HG03196 (cell line): ENCODE data around the gene CCR6.
"Not testable (repeated sequence)": the region's sequence is repeated elsewhere in the genome, so short reads cannot be mapped to it uniquely, and the experiment has no call there.

Source experiments
- ATAC-seq: cut with Tn5 transposase; IDR thresholded peaks from one replicate; pipeline ENCODE4 v1.9.1; 2021; ENCODE audit not compliant: unreplicated experiment

Gene CCR6

DNA sequence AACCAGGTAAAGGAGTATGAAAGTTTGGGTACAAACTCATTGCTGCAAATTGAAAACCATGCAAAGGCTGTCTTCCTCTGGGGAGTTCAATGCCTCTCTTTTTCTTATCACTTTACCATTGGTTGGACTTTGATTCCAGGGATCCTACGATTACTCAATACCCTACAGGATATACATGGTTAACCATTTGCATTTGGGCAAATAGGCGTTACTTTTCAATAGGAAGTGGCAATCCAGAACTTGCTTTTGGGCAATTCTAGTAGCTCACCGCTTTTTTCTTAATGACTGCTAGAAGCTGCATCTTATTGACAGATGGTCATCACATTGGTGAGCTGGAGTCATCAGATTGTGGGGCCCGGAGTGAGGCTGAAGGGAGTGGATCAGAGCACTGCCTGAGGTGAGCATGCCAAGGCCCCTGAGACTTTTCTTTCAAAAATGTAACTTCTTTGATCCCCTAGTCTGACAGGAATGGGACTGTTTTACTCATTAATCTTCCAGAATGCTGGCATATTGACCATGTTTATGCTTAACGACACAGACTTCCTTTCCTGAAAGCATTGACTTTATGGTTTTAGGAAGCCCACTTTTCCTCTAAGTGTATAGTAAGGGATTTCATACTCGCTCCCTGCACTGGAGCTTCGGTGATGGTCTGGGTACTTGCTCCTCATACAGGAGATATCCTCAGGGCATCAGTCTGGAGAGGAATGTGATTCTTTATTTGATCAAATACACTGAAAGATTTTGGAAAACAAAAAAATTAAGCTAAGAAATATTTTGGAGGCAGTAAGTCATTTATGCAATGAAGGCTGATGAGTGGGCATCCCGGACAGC is at the start of gene CCR6:
TSS of gene CCR6 (plus strand) at position 270 of the 831 bp plus-strand sequence. CDS start 13,039 bp downstream, outside the sequence.
- peak; percentile 23 for ATAC-seq

DNA sequence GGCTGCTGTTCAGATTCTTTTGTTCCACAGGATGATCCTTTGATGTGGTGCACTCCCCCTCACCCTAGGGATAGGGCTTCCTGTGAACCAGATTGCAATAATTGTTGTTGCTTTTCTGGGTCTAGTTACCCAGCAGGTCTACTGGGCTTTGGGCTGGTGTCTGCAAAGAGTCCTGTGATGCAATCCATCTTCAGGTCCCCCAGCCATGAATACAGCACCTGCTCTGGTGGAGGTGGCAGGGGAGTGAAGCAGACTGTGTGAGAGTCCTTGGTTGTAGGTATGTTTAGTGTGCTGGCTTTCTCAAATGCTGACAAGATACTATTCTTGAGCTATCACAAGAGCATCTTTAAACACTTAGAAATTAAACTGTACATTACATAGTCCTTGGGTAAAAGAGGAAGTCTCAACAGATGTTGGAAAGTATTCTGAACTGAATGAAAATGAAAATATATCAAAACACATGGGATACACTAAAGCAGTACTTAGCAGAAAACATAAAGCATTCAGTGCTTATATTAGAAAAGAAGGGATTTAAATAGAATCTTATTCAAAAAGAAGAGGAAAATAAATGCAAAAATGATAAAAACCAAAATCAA is 49.1 kb upstream of the CCR6 start:
- ATAC-seq = no peak

DNA sequence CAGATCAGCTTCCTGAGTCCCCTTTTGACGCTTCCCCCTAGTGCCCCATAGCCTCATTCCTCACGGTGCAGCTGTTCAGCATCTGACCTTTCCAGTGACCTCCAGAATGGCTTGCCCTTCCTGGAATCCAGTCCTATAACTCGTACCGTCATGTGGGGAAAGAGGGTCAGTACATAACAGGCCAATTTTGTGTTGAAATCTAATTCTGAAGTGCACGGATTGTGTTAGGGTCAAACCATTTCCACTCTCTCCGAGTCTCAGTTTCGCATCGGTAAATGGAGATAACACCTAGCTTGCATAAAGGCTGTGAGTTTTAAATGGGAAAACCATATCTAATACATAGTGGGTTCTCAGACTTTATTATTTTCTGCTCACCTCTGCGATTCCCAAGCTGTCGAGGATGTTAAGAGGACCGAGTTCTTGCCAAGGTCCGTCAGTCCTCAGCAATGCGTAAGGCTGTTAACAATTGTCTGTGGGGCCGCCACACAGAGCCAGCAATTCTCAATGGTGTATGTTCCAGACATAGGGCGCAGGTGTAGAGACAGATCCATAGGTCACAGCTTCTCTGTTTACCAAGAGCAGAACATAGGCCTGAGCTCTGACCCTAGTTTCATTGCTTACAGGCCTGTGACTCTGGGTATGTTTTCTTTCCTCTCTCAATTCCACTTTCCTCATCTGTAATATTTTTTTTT is 45.5 kb upstream of the CCR6 start:
- ATAC-seq = no peak

DNA sequence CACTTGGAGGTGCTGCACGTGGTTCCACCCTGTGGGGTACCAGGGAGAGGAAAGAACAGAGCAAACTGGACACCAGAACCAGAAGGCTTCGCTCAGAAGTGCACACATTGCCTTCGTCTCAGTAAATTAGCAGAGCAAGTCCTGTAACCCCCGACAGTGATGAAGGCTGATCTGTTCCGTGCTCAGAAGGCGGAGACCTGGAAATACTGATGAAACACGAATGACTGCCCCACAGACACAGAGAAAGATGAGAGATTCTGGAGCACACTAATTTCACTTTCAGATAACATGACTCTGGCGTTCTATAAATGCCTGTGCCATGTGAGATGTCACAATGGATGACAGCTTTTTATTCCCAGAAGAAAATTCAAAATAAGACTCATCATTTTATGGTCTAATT is 44.2 kb upstream of the CCR6 start:
- no peak for ATAC-seq

DNA sequence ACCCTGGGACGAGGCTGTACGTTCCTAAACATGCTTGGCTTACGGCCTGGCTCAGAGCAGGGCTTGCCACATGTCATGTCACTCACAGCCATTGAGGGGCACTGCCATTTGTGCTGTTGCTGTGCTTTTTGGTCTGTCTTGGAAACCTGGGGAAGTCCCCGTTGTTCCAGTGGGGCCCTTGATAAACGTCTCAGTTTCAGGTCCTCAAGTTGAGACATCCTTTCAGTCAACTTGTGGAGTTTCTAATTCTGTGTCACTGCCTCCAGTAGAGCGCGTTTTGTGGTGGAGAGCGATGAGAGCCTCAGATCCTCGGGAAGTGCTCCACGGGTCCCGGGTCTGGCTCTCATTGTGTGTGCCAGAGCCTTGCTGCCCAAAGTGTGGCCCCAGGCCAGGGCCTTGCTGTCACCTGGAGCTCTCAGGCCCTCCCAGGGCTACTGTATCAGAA is 43.0 kb upstream of the CCR6 start:
- ATAC-seq = peak; percentile 99

DNA sequence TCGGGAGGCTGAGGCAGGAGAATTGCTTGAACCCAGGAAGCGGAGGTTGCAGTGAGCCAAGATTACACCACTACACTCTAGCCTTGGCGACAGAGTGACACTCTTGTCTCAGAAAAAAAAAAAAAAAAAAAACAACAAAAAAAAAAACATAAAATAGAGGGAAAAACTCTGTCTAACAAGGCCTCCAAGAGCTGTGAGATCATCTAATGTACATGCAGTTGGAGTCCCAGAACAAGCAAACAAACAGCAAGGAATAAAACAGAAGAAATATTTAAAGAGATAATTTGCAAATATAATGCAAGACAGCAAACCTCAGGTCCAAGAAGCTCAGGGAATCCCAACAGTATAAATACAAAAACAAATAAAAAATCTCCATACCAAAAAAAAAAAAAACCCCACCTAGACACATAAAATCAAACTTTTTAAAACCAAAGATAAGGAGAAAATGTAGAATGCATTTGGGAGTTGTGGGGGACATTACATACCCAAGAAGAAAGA is 35.0 kb upstream of the CCR6 start:
- ATAC-seq = no peak

DNA sequence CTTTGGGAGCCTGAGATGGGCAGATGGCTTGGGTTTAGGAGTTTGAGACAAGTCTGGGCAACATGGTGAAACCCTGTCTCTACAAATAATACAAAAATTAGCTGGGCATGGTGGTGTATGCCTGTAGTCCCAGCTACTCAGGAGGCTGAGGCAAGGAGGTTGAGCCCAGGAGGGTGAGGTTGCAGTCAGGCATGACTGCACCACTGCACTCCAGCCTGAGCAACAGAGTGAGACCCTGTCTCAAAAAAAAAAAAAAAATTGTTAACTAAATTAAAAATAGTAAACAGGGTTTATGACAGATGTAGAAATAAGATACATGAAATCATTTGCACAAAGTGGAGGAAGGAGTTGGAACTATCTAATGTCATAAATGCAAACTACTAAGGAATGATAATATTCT is 34.2 kb upstream of the CCR6 start:
- not testable (repeated sequence) for ATAC-seq

DNA sequence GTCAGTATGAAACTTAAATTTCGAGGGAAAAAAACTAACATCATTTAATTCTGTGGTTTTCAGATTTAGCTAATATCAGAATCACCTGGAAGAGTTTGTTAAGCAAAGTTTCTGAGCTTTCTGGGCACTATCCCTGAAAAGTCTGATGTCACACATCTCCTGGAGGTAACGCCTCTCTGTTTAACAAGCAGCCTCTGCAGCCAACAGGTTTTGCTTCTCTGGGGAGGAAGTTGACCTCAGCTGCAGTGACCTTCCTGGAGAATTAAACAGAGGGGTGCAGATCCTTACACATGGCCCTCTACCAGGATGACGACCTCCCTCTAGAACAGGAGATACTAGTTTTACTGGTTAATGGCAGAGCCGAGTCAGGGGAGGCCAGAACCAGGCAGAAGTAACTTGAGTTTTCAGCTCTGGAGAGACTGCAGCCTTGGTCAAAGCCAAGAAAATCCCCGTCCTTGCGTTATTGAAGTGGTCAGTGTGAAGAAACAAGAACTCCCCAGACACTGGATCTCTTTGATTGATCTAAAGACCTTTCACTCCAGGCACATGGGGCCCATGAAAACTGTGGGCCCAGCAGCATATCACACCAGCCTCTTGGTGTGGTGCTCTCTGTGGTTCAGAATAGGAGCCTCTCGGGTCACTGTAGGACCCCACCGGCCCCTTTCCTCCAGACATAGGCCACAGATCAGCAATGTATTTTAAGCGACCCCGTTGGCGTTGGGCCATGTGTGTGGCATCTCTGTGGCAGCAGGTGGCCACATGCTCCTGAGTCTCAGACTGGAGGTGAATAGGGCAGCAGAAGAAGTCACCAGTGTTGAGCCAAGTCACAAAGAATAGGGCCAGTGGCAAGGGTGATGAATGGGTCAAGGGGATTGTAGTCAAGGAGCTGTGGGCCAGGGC is 33.4 kb upstream of the CCR6 start:
- ATAC-seq = no peak

DNA sequence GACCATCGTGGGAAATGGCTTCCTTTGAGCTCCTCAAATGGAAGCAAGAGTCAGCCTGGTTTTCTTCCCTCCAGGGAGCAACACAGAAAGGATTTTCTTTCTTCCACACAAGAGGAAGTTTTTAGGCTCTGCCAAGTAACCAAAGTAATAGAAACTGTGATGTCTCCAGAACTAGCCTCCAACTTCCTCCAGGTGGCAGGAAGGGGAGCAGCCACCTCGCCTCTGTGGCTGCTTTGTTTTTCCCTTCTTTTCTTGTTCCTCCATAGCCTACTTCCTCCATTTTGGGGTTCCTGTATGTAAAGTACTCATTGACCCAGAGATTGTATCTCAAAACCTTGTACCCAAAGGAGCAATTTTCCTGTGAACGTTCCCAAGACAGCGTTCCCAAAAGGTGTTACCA is 32.7 kb upstream of the CCR6 start:
- no peak for ATAC-seq

DNA sequence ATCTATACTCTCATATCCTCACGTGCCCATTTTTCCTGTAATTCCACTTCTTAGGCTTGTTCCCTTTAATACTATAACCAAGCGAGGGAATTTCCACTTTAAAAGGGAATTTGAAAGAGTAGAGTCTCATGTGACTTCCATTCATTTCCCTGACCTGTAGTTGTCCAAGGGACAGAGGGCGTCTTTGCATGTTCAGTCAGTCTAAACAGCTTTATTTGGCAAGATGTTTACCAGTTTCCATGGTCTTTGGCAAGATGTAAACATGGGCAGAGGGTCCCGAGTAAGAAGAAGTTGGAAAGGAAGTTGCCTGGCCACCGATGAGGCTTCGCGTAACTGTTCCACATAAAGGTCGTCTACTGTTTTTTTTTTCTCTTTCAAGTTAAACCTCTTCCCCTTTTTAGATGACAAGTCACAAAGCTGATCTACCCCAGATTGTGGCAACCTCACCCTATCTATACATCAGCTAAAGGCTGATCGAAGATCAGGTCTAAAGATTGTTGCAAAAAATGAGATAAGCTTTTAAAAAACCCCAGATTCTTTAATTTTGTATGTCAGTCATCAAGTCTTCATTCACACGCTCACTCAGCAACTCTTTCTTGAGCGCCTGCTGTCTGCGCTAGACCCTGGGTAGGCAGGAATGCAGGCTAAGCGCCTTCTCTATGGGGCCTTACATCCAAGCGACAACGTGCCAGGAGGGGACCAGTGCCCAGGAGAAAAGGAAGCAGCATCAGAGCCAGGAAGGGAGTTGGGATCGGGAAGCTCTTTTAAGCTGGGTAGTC is 31.7 kb upstream of the CCR6 start:
- ATAC-seq = no peak

DNA sequence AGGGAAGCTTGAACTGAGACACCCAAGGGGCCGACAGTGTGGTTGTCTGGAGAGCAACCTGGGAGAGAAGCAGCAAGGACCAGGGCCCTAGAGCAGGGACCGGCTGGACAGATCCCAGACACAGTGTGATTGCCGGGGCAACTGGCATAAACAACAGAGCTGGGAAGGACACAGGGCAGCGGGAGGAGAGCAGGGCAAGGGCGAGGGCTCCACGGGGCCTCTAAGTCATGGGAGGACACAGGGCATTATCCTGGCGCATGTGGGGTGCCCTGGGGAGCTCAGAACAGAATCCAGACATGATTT is 31.1 kb upstream of the CCR6 start:
- no peak for ATAC-seq

DNA sequence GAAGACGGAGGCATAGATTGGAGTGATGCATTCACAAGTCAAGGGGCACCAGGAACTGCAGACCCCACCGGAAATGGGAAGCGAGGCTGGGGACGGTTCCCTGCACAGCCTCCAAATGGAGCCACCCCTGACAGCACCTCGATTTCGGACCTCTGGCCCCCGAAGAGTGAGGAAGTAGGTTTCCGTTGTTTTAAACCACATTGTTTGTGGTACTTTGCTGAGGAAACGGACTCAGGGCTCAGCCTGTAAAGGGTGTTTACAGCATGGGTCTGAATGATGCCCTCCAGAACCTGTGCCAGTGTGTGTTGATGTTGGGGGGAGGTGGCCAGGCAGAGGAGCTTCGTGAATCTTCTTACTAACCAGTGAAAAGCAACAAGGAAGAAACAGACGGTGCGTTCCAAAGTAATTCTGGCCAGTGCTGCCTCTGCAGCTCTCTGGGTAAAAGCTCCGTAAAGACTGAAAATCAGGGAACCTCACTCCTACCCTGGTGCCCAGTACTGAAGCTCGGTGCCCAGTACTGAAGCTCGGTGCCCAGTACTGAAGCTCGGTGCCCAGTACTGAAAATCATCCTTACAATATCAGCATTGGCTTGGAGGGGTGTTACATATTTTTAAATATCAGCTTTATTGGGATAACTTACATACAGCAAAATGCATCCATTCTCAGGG is 30.1 kb upstream of the CCR6 start:
- ATAC-seq = no peak

DNA sequence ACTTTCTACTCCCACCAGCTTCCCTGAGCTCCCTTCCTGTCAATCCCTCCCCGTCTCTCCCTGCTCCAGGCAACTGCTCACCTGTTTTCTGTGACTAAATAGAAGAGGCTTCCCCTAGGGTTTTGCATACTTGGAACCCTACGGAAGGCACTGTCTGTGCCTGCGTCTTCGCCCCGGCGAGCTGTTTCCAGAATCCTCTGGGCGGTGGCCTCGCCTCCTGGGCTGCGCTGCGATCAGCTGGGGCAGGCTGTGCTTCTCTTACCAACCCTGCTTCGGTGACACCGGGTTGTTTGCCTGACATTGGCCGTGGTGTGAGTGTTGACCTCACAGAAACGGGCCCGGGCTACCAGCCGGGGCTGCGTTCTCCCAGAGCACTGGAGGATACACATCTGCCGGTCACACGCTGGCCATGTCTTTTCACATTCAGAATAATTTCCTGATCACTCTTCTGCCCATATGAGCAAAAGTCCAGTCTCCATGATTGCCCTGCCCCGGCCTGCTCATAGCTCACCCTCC is 29.4 kb upstream of the CCR6 start:
- no peak for ATAC-seq

DNA sequence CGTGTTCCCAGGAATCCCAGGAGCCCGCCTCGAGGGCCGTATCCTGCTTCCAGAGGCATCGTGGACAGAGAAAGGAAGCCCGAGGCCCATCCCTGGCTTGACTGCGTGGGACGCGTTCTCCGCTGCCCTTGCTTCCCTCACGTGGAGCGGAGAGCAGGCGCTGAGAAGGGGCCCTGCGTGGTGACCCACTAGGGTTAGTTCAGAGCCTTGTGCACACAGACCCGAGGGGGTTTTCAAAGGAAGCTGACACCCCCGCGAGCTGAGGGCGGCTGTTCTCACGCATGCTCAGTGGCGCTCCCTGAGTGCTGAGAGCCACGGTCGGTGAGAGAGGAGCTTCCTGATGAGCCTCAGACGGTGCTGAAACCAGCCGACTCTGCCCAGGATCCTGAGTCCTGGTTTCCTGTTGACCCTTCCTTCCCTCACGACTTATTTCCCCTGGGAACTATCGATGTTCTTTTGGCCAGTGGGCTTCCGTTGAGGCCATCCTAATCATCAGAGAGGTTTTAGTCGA is 28.9 kb upstream of the CCR6 start:
- peak; percentile 44 for ATAC-seq

DNA sequence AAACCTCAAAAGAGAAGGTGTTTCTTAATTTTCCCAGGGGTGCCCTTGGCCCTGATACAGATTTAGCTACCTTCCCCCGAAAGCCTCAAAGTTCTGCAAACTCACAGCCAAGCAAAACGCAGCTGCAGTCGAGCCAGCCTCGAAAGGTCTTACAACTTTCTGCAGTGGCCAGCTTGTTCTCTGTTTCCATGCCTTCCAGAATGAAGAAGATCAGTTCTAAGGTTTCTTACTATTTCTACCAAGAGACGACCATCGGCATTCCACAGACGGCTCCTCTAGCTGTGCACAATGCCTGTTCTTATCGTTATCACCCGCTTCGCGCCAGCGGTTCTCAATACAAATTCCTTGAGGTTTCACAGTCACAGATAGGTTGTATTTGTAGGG is 28.5 kb upstream of the CCR6 start:
- peak; percentile 17 for ATAC-seq

DNA sequence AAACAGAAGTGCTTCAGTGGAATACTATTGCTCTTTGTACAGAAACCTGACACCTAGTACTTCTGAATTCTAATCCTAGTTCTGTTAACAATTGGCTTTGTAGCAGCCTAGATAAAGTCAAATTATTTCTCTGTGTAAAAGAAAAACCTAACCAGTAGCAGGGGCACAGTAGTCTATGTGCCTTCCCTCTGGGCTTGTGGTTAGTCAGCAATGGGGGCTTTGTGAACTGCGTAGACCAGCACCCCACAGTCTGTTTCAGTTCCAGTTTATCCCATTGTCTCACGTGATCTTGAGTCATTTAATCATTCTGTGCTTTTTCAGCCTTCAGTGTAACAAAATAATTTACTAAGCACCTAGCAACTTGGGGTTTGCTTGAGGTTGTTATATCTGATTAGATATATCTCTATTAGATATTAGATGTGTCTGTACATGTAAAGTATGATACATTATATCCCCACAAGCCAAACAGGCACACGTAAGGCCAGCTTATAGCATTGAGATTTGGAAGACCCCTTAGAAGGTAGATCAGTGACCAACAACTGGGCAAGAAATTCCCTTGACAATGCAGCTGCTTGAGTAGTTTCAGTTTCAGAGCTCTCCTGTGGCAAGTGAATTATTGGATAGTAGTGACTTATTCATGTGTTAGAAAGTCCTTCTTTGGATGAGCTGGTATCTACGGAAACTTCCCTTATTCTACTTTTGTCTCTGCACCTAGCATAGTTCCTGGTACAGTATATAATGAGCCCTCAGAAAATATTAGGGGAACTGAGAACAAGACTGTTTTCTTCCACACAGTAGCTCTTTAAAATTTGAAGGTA is 27.9 kb upstream of the CCR6 start:
- ATAC-seq = peak; percentile 48

DNA sequence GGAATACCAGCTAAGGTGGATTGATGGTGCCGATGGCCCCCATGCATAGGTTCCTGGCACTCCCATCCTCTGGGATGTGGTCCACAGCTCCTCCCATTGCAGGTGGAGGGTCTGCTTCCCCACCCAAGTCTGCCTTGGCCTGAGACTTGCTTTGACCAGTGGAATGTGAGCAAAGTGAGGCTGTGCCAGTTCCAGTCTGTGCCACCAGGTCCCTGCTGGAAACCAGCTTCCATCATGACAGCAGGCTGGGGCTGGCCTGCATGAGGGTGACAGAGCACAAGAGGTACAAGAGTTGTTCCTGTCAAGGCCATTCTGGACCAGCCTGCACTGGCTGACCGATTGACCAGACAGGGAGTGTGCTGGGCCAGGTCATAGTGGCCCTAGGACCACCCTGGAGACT is 27.0 kb upstream of the CCR6 start:
- ATAC-seq = no peak

DNA sequence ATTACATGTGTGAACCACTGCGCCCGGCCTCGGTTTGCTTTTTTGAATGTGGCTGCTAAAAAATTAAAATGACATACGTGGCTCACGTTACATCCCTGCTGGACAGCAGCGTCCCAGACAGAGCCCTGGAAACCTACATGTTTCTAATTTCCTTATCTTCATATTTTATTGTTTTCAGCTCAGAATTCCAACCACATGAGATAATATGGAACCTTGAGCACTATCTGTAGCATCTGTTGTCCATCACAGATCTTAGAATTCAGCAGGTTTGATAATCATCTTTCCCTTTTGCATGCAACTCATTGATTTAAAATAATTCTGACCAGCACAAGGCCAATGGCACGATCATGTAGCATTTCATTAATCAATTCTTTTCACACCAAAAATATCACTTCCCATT is 25.9 kb upstream of the CCR6 start:
- ATAC-seq = no peak
